ENCODE data around the gene PTOV1.

The PTOV1 gene

GRCh38 chr19:49851456-49852259 lies 699 bp downstream of the PTOV1 start:
- Histone ChIP-seq H3K9me3 (ENCODE audit: insufficient read depth, low read length) (peaks cover 7% of the 10 kb centered on the region), H3K27me3 (ENCODE audit: low read depth, low read length) (no peaks in the 10 kb centered on the region), H4K20me1 (ENCODE audit: insufficient read depth, low read length) (peaks cover 43% of the 10 kb centered on the region), H3K27ac (ENCODE audit: low read length) (peak overlapping the region; percentile 83; the same call in 1 of the 2 replicates), H3K36me3 (replicated peaks; ENCODE audit: low read depth, low read length) (peaks cover 30% of the 10 kb centered on the region), H3K4me3 (ENCODE audit: low read length) (peak overlapping the region; percentile 80), H3K4me1 (ENCODE audit: low read length) (peaks cover 41% of the 10 kb centered on the region), H2AFZ (ENCODE audit: low read depth, low read length) (no peak overlapping the region), H3K79me2 (ENCODE audit: low read length) (peaks cover 29% of the 10 kb centered on the region), H3K4me2 (ENCODE audit: low read length) (peak overlapping the region; percentile 87), H3K9ac (ENCODE audit: low read length) (peak overlapping the region; percentile 80)
- TF ChIP-seq CTCF (IDR thresholded peaks at IDR 0.05; ENCODE audit: low read depth, low read length) = no peak
- TF ChIP-seq EZH2phosphoT487 (IDR thresholded peaks at IDR 0.05; ENCODE audit: low read depth) = no peak

DNA sequence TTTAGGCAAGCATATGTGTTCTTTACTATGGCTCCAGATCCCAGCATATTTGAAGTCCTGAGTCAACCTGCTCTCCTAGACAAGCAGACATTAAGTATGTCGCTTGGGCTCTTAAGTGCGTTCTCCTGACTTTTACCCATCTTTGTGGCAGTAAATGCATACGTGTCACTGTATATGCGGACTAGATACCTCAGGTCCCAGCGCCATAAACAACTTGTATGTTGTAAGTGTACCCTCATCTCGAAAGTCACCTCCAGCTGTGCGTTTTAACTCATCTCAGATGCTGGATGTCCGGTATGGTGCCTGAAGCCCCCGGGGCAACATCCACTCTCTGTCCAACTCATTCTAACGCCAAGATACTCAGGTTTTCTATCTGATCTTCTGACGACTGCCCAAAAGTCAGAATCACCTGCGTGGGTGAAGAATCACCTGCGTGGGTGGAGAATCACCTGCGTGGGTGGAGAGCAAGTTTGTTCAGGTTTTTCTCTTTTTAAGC lies 1.7 kb downstream of the PTOV1 start:
- Histone ChIP-seq H4K20me1 (ENCODE audit: insufficient read depth, low read length) (peaks cover 43% of the 10 kb centered on the region), H3K4me3 (ENCODE audit: low read length) (peak overlapping the region; percentile 80; the same call in 1 of the 2 replicates), H3K27me3 (ENCODE audit: low read depth, low read length) (no peaks in the 10 kb centered on the region), H3K27ac (ENCODE audit: low read length) (no peak overlapping the region), H3K9me3 (ENCODE audit: insufficient read depth, low read length) (peaks cover 7% of the 10 kb centered on the region), H3K9ac (ENCODE audit: low read length) (no peak overlapping the region), H3K36me3 (replicated peaks; ENCODE audit: low read depth, low read length) (peaks cover 36% of the 10 kb centered on the region), H3K79me2 (ENCODE audit: low read length) (peaks cover 29% of the 10 kb centered on the region), H3K4me2 (ENCODE audit: low read length) (peak overlapping the region; percentile 87), H2AFZ (ENCODE audit: low read depth, low read length) (no peak overlapping the region), H3K4me1 (ENCODE audit: low read length) (peaks cover 41% of the 10 kb centered on the region)
- TF ChIP-seq CTCF (IDR thresholded peaks at IDR 0.05; ENCODE audit: low read depth, low read length) = no peak
- no peak for TF ChIP-seq EZH2phosphoT487 (IDR thresholded peaks at IDR 0.05; ENCODE audit: low read depth)

- Histone ChIP-seq H3K4me1 (ENCODE audit: low read length) (peaks cover 31% of the 10 kb centered on the region), H3K36me3 (replicated peaks; ENCODE audit: low read depth, low read length) (peaks cover 45% of the 10 kb centered on the region), H4K20me1 (ENCODE audit: insufficient read depth, low read length) (peaks cover 43% of the 10 kb centered on the region), H3K4me3 (ENCODE audit: low read length) (no peak overlapping the region), H3K9ac (ENCODE audit: low read length) (no peak overlapping the region), H3K79me2 (ENCODE audit: low read length) (peaks cover 29% of the 10 kb centered on the region), H3K27me3 (ENCODE audit: low read depth, low read length) (no peaks in the 10 kb centered on the region), H3K4me2 (ENCODE audit: low read length) (no peak overlapping the region; the same call in 1 of the 2 replicates), H3K27ac (ENCODE audit: low read length) (no peak overlapping the region), H3K9me3 (ENCODE audit: insufficient read depth, low read length) (peaks cover 1% of the 10 kb centered on the region; the same call in 1 of the 2 replicates), H2AFZ (ENCODE audit: low read depth, low read length) (no peak overlapping the region)
- no peak for TF ChIP-seq EZH2phosphoT487 (IDR thresholded peaks at IDR 0.05; ENCODE audit: low read depth)
- TF ChIP-seq CTCF (IDR thresholded peaks at IDR 0.05; ENCODE audit: low read depth, low read length) = no peak
Measured at GRCh38 chr19:49853852-49854377, 3.0 kb downstream of the PTOV1 start.

Measured in OCI-LY3 (cell line).